NCI-H2196 (cell line): ENCODE data around the gene CENPM.

Experiments
- DNase-seq: peaks from one replicate; lab custom pipeline; 2025; ENCODE audit not compliant: unreplicated experiment; lab: John Stamatoyannopoulos, UW

Gene CENPM

DNA sequence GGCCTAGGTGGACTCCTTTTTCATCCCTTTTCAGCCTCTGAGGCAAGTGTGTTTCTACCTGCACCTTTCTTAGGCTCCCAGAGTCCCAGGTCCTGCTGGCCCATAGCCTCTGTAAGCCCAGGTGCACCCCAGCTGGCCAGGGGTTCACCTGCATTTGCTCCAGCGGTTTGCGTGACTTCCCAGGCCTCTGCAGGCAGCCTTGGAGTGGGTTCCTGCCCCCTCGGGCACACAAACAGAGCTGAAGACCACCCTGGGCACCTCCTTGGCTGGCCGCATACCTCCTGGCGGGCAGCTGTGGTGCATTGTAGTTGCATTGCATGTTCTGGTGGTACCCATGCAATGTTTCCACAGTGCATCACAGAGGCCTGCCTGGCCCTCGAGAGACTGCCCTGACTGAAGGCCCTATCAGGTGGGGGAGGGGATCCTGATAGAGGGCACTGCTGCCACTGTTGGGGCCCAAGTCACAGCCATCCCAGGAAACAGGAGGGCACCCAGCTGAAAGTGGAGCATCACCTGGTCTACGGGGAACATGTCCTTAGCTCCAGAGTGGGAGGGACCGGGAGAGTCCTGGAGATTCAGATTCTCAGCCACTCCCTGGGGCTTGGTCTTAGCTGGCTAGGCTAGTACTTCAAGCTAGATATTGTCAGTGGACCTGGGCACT is 46.2 kb downstream of the CENPM start:
- DNase-seq = no peak

DNA sequence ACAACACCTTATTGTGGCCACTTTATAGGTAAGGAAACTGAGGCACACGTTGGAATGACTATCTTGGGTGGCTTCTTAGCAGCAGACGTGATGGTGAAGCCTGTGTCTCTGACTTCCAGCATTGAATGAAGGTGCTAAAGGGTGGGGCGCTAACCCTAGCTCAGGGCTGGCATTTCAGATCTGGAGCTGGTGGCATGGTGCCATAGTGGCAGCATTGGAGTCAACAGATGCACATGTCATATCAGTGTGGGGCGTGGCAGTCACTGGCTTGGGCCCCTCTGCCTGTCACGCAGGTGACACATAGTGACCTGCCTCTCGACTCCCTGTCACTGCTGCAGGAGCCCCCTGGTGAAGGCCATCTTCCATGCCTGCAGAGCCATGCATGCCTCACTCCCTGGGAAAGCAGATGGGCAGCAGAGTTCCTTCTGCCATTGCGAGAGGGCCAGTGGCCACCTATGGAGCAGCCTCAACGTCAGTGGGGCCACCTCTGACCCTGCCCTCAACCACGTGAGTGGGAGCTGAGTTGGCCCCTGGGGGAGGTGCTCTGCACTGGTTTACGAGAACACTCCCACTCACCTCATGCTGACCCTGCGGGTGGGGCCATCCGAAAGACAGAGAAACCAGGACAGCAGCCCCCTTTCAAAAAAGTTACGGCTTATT is 46.8 kb downstream of the CENPM start:
- no peak for DNase-seq

- DNase-seq = no peak
Observed at GRCh38 chr22:41899110-41899509, 47.8 kb downstream of the CENPM start.

DNA sequence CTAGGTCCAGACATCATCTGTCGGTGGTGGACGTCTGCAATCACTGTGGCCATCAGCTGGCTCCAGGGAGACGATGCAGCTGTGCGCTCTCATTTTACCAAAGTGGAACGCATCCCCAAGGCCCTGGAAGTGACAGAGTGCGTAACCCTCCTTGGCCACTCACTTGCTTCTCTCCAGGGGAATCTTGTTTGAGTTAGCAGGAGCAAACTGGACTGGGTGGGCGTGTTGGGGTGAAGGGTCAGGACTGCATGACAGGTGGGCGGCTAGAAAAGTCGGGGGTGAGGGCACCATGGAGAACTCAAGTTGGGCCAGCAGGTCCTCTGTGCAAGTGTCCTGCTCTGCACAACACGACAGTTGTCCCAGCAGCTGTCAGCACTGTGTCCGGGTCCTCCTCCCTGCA is 48.3 kb downstream of the CENPM start:
- no peak for DNase-seq

- no peak for DNase-seq
Observed at GRCh38 chr22:41893591-41894375, 53.2 kb downstream of the CENPM start.

DNA sequence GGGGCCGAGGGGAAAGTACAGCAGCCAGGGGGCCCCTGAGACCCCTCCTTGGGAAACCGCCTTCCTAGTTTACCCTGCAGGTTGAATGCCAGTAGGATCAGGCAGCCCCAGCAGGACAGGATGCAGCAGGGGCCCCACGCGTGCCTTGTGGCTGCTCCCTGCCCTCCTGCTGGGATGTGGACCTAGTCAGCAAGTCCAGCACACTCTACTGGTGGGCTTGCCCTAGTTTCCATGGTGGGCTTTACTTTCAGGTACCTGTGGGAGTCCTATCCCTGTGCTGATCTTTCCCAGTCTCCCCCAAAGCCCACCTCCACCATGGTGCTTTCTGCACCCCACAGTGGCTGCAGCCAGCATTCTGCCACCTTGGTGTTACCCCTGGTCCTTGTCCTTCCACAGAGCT is 54.2 kb downstream of the CENPM start:
- no peak for DNase-seq

DNA sequence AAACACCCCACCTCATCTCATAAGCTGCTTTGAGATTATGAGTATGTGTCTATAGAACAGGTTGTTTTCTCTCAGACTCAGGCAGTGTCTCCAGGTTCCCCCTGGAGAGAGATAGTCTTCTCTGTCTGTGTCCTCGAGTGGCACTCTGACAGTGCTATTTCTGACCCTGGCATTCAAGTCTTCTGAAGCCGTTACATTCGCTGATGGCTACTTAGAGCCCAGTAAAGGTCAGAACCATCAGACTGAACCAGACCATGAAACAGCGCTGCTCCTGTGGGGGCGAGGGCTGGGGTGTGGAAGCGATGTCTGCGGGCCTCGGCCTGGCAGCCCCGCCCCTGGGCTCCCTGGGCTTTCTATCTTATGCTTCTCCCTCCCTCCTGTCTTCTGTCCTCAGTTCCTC is 55.5 kb downstream of the CENPM start:
- no peak for DNase-seq
